IPS DF 4.7 (cell line): ENCODE measurements around the gene MKI67.

Experiments
- DNase-seq: peaks from one replicate; pipeline ENCODE4 v3.0.0-alpha.2; 2013; ENCODE audit warnings: low spot score; ENCODE audit errors: extremely low read depth

Gene MKI67

DNA sequence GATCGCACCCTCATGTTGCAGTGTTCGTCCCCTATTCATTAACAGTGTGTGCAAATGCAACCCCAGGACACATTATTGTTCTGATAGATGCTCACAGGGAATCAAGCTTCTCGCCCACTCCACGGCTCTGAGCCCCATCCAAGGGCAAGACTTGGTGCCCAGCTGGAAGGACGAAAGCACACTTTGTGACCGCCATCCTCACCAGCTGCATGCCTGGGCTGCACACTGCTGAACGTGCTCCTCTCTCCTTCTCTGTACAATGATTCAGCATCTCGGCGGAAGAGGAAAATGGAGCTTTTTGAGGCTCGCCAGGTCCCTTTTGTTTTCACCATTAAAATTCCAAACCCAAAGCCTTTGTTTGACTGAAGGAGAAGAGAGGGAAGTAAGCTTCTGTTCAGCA, 41.9 kb downstream of the MKI67 start:
- DNase-seq: no peak

DNA sequence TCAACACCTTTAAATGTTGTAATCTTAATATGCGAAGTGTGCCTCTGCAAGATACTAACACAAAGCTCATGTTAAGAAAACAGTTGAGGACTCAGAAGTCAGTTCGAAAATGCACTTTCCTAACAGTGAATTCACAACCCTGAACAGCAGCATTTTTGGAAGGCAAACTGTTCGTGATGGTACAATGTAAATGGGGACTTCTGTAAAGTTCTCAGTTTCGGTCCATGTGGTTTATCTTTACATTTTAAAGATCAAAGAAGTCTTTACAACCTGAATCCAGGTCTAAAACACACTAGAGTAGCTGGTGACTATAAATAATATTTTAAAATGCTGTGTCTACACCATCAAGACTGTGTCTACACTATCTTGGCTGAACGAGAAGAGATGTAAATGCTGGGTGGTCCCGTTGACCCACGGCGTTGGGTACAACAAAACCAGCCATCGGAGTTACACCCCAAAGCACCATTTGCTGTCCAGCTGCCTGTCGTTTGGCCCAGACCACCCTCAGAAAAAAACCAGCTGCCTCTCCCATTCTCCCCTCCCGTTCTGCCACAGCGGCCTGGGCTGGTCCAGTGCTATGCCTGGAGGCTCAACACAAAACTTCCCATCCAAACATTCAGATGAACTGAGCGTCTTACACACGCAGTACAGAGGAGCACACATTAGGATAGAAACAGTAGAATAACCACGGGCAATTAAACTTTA, 42.9 kb downstream of the MKI67 start:
- DNase-seq: no peak

DNA sequence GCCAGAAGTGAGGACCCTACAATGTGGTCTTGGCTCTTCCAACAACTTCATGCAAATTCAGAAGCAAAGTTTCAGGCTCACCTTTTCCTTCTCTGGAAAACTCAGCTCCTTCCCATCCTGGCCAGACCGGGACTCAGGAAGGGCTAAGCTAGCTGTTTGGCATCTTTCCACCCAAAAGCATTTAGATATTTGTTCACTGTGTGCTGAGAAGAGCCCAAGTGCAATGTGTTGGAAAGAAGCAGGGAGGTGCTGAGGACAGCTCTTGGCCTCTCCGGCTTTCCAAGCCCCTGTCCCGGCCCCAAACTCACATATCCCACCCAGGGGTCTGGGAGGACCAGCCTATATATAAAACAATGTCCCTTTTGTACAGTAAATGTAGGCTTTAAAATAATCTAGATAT, 44.5 kb downstream of the MKI67 start:
- DNase-seq: no peak

DNA sequence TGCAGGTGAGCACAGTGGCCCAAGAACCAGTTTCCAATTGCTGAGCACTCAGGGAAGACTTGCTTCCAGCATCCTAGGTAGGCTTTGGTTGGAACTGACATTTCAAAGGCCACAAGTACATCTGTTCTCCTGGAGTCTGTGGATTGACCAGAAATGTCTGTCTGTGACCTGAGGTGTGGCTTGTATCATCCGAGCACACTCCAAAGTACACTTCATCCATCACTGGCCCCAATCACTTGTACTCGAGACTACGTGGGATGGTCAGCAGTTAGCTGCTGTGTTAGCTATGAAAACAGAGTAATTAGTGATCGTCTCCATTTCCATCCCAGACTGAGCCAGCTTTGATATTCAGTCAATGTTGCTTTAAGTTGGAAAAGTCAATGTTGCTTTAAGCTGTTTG, 45.0 kb downstream of the MKI67 start:
- no peak for DNase-seq

DNA sequence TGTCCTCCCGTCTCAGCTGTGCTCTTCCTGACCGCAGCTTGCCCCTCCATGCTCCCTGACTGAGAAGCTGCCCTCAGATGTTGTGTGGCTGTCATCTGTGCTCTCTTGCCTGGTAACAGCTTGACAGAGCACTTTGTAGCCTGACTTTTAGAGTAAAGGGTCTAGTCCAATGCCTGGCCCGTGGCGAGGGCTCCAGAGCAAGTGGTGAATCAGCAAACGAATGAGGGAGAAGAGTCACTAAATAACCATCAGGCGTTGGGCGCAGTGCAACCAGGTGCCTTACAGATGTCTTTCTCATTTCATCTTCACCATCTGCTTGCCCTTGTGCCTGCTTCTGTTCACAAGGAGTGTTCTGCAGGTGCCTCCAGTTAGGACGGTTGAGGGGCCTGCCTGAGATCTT, 45.6 kb downstream of the MKI67 start:
- DNase-seq: no peak

DNA sequence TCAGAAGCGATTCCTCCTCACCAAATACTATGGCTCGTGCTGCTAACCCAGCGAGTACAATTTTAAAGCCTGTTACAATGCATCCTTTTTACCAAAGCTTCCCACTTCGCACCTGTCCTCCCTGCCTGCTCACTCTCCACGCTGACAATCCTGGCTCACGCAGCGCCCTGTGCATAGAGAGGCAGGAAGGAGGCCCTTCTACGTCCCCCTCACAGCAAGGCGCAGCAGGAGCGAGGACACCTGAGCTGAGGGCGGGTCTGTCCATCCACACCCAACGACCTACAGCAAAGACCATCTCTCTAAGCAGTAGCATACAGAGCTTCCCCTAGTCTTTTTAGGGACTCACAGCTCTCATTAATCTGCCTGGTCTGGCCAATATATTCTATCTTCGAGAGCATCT, 46.0 kb downstream of the MKI67 start:
- DNase-seq: no peak

DNA sequence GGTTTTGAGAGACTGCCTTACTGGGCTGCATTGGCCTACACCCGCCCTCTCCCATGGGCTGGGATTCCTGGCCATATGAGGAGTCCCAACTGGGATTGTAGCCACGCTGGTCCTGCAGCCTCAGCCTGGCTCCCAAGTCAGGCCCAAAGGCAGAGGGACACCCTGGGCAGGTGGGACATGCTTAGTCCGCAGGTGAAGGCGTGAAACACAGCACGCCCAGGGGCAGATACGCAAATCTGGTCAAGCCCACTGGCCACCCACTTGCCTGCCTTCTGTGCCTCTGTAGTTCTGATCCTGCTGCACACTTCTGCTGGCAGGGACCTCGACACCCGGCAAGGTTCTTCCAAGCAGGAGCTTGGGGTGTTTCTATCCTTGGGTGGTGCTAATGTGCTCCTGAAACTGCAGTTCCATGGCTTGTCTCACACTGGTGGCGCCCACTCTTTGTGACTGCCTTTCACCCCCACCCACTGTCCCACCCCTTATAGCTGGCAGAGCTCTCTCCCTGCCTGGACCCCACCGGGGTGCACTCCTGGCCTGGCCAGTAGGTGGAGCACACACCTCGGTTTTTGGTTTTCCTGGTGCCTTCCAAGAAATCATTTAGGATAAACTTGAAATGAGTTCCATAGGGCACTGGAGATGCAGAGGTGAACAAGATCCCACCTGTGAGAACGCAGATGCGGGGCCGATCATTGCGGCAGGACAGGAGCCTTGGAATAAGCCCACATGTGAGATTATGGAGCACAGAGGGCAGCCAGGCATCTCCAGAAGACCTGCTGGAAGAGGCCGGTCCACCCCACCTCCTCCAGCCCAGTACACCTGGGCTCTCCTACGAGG, 47.9 kb downstream of the MKI67 start:
- no peak for DNase-seq

DNA sequence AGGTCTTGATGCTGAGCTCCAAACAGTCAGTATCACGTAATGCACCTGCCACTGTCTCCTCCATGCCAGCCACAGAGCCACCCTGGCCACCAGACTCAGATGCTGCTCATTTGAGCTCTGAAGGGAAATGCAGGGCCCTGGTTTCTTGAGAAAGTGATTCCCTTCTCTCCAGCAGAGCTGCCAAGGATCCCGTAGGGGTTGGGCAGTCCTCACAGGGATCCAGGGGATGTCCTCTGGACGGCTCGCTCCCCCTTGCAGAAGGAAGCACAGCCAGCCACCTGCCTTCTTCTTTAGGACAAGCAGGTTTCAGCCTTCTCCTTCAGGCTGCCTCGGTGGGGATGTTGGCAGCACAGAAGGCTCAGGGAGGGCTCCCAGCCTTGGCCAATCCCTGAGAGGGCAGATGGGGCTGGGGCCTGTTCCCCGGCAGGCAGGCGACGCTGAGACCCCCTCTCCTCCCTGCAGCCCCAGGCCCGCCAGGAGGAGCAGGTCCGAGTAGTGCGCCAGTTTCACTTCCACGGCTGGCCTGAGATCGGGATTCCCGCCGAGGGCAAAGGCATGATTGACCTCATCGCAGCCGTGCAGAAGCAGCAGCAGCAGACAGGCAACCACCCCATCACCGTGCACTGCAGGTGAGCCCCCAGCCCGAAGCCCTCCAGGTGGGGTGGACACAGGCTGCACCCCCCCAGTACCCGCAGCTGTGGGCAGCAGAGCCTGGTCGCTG, 48.9 kb downstream of the MKI67 start:
- DNase-seq: no peak

DNA sequence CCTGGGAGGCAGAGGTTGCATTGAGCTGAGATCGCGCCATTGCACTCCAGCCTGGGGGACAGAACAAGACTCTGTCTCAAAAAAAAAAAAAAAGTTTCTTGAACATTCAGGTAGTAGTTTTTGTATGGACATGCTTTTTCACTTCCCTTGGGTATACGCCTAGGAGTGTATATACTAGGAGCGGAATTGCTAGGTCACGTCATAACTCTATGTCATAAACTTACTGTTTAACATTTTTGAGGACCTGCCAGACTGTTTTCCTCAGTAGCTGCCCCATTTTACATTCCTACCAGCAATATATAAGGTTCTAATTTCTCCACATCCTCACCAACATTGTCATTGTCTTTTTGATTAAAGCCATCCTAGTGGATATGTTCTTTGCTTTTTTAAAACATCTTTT, 51.6 kb downstream of the MKI67 start:
- no peak for DNase-seq

DNA sequence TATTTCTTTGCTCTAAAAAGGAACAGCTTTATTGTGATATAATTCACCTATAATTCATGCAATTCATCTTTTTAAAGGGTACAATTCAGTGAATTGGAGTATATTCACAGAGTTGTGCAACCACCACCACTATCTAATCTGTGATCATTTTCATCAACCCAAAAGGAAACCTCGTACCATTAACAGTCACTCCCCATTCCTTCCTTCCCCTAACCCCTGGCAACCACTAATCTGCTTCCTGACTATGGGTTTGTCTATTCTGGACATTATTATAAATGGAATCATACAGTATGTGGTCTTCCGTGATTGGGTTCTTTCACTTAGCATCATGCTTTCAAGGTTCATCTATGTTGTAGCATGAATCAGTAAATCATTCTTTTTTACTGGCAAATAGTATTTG, 52.3 kb downstream of the MKI67 start:
- no peak for DNase-seq

DNA sequence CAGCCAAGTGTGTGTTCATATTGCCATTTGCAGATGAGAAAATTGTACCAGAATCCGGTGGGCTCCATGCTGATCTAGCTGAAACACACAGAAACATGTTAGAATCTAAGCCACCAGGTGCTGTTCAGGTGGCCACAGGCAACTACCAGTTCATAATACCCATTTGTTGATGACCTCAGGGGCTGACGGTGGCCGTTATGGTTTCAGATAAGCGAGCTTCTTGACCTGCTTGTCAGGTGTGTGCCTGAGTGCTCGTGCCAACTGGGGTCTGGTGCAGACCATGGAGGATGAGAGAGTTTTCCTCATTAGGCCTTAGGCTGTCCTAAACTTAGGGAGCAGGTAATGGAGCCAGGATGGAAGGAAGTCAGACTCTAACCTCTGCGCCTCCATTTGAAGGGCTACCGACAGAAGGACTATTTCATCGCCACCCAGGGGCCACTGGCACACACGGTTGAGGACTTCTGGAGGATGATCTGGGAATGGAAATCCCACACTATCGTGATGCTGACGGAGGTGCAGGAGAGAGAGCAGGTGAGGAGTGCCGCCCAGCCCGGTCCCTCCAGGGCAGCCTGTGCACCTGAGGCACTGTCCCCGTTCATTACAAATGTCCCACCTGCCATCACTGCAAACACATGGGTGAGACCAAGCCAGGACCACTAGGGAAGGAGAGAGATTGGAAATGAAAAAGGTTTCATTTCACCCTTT, 53.1 kb downstream of the MKI67 start:
- DNase-seq: no peak

DNA sequence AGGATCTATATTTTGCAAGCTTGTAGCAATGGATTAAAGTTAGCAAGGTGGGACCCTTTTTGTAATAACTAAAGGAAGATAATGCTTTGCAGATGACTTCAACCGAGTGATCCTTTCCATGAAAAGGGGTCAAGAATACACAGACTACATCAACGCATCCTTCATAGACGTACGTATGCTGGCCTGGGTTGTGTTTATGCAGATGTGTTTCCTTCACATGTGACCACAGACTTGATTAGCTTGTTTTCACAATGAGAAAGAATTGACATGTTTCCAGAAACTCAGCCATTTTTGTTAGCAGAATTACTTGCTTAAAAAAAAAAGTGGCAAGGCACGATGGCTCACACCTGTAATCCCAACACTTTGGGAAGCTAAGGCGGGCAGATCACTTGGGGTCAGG, 54.2 kb downstream of the MKI67 start:
- no peak for DNase-seq

DNA sequence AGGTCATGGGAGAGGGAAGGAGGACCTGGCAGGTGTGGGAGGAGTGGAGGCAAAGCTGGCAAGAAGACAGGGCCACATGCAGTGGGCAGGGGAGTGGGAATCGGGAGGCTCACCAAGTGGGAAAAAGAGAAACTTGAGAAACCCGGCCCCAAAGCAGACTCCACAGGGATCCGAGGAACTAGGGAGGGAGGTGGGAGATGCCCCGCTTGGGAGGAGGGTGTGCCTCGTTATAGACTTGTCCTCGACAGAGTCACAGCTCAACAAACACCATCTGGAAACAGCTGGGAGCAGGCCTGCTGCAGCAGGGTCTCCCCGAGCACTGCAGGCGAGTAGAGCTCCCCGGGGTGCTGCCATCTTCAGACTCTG, 54.8 kb downstream of the MKI67 start:
- no peak for DNase-seq

DNA sequence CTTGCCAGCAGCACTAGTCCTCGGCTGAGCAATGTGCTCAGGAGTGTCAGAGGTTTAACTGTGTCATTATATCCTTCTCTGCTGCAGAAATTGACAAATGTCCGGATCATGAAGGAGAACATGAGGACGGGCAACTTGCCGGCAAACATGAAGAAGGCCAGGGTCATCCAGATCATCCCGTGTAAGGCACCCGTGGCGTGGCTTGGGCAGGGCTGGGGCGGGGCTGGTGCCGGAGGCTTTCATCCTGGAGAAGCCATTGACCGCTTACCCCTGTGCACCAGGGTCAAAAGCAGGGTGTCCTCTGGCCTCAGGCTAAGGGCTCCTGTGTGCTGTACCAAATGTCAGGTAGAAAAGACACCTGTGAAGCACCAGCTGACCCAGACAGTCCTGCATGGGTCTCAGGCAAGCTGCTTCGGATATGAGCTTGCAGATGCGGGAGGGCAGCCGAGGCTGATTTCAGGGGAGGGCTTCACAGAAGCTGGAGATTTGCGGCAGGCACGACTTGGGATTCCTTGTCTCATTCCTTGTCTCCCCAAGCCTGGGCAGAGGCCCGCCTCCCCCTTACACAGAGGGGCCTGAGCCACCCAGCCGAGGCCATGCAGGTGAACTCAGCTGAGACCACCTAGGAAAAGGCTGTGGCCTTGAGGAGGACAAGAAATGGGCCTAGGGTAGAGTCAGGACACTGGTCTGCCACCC, 55.4 kb downstream of the MKI67 start:
- no peak for DNase-seq

DNA sequence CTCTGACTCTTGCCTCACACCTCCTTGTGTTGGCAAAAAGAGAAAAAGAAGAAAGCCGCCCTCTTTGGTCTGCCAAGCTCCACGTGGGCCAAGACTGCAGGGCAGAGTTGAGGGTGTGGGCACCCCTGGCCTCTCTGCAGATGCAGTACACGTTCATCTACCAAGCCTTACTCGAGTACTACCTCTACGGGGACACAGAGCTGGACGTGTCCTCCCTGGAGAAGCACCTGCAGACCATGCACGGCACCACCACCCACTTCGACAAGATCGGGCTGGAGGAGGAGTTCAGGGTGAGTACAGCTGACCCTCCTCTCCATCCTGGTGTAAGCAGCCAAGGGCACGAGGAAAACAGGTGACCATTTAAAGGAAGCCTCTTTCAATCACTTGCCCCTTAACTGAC, 56.1 kb downstream of the MKI67 start:
- no peak for DNase-seq

DNA sequence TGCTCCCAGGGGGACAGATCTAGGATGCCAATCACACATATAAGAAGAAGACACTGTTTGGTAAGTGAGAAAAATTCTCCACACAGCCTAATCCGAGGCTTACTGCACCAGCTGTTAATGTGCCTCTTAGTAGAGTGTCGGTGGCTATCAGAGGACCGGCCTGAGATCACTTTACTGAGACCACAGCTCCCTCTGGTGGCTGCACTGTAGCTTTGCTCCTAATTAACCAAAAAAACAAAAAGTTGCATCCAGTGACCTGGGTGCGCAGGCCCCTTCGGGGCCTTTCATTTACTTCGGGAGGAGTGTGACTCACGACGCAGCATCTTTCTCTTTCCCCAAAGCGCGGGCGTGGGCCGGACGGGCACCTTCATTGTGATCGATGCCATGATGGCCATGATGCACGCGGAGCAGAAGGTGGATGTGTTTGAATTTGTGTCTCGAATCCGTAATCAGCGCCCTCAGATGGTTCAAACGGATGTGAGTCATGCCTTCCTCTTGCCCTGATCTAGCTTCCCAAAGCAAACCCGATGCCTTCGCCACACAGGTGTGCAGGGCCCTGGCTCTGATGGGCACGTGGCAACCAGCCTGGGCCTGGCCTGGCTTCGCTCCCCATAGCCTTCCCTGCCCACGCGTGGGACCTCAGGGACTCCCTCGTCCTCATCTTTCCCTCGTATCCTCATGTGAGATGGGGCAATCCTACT, 56.7 kb downstream of the MKI67 start:
- DNase-seq: no peak

DNA sequence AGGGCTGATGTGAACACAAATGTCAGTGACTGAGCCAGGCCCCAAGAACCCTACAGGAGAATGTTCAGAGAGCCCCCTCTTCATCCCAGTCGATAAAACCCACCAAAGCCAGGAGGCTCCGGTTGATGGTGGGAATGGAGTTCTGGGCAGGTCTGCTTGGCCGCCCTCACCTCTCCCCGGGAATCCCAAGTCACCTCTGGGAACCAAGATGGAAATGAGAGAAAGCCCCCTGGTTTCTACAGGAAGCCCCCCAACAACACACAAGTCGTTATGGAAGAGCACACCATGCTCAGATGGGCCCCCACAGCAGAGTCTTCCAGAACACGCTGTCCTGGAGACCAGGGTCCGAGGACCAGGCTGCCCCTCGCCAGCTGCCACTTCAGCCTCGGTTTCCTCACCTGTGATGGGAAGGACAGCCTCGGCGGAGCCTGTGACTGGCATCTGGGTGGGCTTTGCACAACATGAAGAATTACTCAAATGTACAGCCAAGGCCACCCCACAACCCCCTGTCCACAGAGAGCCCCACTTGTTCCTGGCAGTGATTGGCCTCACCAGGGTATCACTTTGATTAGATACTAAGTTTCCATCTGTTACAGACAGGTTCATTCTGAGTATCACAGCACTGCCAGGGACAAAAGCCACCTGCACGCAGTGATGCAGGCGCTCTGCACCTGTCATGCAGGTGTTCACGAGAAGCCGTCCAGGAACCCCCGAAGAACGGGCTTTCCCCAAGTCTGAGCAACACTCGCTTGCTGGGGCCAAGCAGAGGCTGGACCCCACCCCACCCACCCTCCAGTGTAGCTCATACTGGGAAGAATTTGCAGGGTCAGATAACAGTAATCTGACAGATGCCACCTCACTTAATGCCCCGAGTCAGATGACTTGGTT, 57.6 kb downstream of the MKI67 start:
- no peak for DNase-seq

DNA sequence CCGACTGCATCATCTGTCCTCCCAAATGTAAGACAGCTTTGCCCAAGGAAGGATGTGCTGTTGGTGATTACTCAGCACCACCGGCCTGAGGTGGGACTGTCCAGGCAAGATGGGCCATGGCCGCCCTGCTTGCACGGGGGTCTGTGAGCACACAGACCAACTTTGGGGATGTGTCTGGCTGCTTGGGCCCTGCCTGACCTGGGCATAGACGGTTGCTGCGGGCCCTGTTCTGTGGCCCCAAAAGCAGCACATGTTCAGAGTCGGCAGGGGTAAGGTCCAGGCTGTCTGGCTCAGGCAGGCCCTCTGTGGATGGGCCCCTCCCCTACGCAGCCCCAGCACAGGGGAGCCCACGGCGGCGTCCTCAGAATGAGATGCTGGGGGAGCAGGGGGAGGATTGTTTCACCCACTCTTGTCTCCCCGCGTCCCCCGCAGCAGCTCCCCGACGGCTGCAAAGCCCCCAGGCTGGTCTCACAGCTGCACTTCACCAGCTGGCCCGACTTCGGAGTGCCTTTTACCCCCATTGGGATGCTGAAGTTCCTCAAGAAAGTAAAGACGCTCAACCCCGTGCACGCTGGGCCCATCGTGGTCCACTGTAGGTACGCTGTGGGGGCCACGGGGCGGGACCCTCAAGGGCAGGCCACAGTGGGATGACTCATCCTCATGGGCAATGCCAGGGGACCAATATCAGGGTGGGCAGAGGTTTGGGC, 58.4 kb downstream of the MKI67 start:
- no peak for DNase-seq

DNA sequence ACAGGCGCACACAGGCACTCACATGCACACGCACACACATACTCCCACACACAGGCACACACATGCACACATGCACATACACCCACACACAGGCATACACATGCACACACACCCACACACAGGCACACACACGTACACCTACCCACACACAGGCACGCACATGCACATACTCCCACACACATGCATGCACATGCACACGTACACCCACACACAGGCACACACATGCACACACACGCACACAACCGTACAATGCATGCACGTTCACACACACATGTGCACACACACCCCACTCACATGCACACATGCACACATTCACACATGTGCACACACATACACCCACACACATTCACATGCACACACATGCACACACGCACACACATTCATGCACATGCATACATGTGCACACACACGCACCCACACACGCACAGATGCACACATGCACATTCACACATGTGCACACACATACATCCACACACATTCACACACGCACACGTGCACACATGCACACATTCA, 59.3 kb downstream of the MKI67 start:
- no peak for DNase-seq
